Stimulated activated CD8-positive, alpha-beta memory T cell treated with anti-CD3 and anti-CD28 coated beads, Interleukin-12 subunit alpha, Interleukin-12 subunit beta, amount 100 ng/mL, for 24 hours (primary cell): ENCODE data around the gene TUBB2B.
"Not testable (repeated sequence)": the region's sequence is repeated elsewhere in the genome, so short reads cannot be mapped to it uniquely, and the experiment has no call there.

ENCODE experiments used
- DNase-seq: peaks from one replicate; pipeline ENCODE4 v3.0.0-alpha.2; 2020; ENCODE audit errors: extremely low read depth

The TUBB2B gene

GRCh38 chr6:3188262-3188661 is 39.2 kb downstream of the TUBB2B start:
- no peak for DNase-seq

GRCh38 chr6:3186974-3187382 is 40.5 kb downstream of the TUBB2B start:
- no peak for DNase-seq

GRCh38 chr6:3183066-3183465 is 44.4 kb downstream of the TUBB2B start:
- DNase-seq = no peak

- no peak for DNase-seq
These were observed 46.3 kb downstream of the TUBB2B start for GRCh38 chr6:3181105-3181504.

GRCh38 chr6:3179945-3180344 is 47.5 kb downstream of the TUBB2B start:
- not testable (repeated sequence) for DNase-seq

- not testable (repeated sequence) for DNase-seq
These were observed 48.8 kb downstream of the TUBB2B start for GRCh38 chr6:3178666-3179065.

- DNase-seq = no peak
These were observed 50.7 kb downstream of the TUBB2B start for GRCh38 chr6:3176562-3177355.

- DNase-seq = no peak
These were observed 51.6 kb downstream of the TUBB2B start for GRCh38 chr6:3175715-3176402.
